Frontal cortex (tissue), 4 donors: ENCODE data around the gene RPTOR. TPM values are rescaled to one million over a fixed set of nuclear protein-coding genes. Genes with fewer than 3 reads are reported as not detected.
"Not testable (repeated sequence)": the region's sequence is repeated elsewhere in the genome, so short reads cannot be mapped to it uniquely, and the experiment has no call there.

Experiments
- DNase-seq, 2 donors: peaks; one replicate each; pipeline ENCODE4 v3.0.0; 2012; ENCODE audit warnings: low spot score in 2 of 2
- FAIRE-seq: peaks from 2 replicates; lab custom pipeline; 2012; peaks lifted over from hg19 to GRCh38; lab: Jason Lieb, UNC
- total RNA-seq: library from RNA; depleted of rRNA; stranded (reverse); fragments of >200 nt; gene quantifications from one replicate; pipeline ENCODE4 v1.2.3, GENCODE V29; 2014
- donor health status: control.
- donor health status: control.
- donor health status: control.

RPTOR gene
- total RNA-seq, 1 donor from 2014 or later, result 12.2 TPM

DNA sequence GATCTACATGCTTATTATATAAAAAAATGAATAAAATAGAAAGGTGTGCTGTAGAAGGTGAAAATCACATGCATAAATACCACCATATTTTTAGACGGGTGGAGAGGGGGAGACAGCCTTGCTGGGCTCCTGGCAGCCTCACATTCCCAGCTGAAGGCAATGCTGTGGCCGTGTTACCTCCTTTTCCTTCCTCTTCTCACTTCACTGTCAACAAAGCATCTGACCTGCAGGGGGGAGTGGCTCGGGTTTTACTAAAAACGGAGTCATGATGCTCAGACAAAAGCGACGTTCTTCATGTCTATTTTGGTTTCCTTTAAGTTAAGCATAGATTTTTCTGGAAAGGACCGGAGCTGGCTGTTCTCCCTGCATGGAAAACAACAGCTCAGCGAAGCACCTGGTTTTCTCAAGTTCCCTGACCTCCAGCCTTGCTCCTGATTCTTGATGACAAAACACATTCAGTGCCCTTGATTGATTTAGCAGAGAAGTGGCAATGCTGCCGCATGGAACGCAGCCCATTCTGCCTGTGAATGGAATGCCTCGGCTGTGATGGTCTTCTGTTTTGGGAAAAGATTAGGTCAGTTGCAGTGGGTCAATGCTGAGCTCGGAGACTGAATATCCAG, 5.5 kb upstream of the RPTOR start:
- no peak for FAIRE-seq
- no peak for DNase-seq

DNA sequence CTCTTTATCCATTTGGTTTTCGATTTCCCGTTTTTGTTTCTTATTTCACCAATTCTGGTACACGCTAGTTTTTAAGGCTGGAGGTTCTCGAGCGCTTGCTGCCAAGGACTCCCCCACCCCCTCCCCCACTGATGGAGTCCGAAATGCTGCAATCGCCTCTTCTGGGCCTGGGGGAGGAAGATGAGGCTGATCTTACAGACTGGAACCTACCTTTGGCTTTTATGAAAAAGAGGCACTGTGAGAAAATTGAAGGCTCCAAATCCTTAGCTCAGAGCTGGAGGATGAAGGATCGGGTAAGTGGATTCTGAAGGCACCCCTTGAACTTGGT, 825 bp downstream of the RPTOR start:
- FAIRE-seq (no peak), DNase-seq (no peak)

DNA sequence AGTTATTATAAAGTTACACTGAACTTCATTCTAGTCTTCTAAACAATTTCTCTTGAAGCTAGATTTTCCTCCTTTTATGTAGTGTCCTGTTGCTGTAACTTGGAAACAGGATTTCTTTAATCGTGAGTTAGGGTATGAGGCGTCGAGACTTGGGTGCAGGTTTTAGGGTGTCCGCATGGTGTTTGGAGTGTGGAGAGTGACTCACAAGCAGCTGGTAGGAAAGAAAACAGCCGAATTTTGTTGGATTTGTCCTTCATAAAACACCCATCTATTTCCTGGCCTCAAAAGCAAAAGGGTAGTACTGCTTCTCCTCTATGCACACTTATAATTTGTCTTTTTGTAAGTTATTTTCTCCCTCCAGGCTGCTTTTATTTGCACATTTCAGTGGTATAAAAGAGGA, 1.6 kb downstream of the RPTOR start:
- no peak for DNase-seq
- no peak for FAIRE-seq

GRCh38 chr17:80552523-80552922, 7.9 kb downstream of the RPTOR start:
- no peak for DNase-seq
- no peak for FAIRE-seq

GRCh38 chr17:80555266-80555665, 10.6 kb downstream of the RPTOR start:
- no peak for DNase-seq
- no peak for FAIRE-seq

GRCh38 chr17:80558046-80558445, 13.4 kb downstream of the RPTOR start:
- no peak for FAIRE-seq
- no peak for DNase-seq

DNA sequence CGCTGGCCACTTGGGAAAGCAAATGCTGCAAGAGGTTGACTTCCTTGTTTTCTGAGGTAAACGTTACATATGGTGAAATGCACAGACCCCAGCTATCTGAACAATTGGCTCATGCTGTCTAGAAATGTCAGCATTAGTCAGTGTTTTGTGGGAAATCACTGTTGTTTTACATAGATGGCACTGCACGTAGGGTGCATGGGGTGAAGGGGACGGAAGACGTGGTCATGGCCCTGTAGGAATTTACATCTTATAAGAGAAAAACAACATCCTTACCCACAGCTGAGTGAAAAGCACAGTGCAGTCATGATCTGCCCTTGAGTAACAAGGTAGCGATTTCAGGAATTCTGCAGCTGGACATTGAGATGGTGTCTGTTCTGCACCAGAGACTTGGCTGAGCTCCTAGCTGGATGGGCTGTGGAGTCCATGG, 15.2 kb downstream of the RPTOR start:
- FAIRE-seq (no peak), DNase-seq (no peak)

- DNase-seq (no peak), FAIRE-seq (no peak)
Measured at GRCh38 chr17:80561541-80562114, 17.0 kb downstream of the RPTOR start.

- no peak for FAIRE-seq
- DNase-seq, result no peak
Measured at GRCh38 chr17:80564545-80564944, 19.9 kb downstream of the RPTOR start.

- DNase-seq (no peak), FAIRE-seq (no peak)
Measured at GRCh38 chr17:80565343-80566053, 20.9 kb downstream of the RPTOR start.

DNA sequence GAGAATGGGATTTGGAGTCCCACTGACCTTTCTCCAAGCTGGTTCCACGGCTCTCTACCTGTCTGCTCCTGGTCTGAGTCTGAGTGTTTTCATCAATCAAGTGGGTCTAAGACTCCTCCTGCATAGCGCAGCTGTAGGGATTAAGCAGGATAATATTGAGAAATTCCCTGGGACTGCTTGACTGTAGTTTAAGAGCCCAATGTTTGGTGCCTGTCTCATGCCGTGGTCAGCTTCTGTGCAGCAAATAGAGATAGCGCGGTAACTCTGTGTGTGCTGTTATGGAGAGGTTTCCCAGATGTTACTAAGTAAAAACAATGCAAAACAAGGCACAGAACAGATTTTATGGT, 21.4 kb downstream of the RPTOR start:
- FAIRE-seq, result no peak

DNA sequence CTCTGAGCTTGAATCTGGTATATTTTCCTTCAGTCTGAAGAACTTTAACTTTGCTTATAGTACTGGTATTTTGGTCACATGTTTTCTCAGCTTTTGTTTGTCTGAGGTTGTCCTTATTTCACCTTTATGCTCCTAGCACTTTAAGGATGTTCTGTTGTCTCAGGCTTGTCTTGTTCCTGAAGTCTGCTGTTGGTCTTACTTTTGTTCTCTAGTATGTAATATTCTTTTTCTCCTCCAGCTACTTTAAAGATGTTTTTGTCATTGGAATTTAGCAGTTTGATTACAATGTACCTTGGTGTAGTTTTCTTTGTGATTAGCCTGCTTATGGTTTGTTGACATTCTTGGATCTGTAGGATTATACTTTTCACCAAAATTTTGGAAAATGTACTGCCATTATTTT, 23.6 kb downstream of the RPTOR start:
- FAIRE-seq, result no peak
- DNase-seq, result no peak

More for the DNA sequence above, 21.4 kb downstream of the RPTOR start:
- DNase-seq, result no peak

GRCh38 chr17:80569924-80570323, 25.3 kb downstream of the RPTOR start:
- FAIRE-seq, result no peak
- no peak for DNase-seq

DNA sequence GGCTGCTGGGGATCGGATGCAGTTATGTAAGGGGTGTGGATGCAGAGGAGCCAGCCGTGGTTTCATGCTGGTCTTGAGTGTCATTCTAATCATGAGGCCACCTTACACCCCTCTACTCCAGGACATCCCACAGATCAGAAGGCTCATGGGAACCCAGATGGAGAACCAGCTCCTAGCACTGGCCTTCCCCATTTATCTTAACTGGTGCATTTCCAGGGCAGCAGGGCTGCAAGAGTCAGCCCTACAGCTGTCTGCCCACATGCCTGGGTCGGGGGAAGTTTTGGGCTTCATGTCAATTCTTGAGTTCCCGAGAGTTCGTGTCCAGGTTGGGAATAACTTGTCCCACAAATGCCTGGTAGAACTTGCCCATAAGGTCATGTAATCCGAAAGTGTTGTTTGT, 29.1 kb downstream of the RPTOR start:
- FAIRE-seq (no peak), DNase-seq (no peak)

GRCh38 chr17:80574496-80574895, 29.9 kb downstream of the RPTOR start:
- DNase-seq, result no peak
- no peak for FAIRE-seq

DNA sequence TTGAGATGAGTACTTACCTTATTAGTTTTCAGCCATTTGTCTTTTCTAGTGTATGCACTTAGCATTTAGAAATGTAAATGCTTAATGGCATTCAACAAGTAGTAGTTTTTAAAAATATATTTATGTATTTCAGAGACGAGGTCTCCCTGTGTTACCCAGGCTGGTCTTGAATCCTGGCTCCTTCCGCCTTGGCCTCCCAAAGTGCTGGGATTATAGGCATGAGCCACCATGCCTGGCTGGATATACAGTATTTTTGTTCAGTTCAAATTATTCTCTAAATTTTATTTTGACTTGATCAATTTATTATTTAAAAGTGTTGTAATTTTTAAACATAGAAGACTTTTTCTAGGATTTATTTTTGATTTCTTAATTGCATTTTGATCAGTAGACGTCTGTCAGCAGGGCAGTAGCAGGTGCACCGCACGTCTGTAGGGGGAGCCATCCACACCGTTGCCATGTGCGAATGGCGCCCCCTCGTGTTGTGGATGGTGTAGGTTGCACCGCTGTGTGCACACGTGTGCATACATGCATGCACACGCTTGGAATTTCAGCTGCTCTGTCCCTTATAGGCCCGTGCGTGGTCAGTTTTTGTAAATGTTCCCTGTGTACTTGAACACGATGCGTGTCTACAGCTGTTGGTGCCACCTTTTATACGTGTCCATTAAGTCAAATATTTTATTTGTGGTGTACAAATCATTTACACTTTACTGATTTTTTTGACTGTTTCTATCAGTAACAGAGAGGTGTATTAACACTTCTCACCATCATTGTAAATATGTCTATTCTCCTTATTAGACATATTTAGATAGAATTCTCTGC, 30.6 kb downstream of the RPTOR start:
- FAIRE-seq, result no peak
- peak in 1 of 2 donors; percentile 49 for DNase-seq

- no peak for DNase-seq
- no peak for FAIRE-seq
Measured at GRCh38 chr17:80577876-80578570, 33.4 kb downstream of the RPTOR start.

DNA sequence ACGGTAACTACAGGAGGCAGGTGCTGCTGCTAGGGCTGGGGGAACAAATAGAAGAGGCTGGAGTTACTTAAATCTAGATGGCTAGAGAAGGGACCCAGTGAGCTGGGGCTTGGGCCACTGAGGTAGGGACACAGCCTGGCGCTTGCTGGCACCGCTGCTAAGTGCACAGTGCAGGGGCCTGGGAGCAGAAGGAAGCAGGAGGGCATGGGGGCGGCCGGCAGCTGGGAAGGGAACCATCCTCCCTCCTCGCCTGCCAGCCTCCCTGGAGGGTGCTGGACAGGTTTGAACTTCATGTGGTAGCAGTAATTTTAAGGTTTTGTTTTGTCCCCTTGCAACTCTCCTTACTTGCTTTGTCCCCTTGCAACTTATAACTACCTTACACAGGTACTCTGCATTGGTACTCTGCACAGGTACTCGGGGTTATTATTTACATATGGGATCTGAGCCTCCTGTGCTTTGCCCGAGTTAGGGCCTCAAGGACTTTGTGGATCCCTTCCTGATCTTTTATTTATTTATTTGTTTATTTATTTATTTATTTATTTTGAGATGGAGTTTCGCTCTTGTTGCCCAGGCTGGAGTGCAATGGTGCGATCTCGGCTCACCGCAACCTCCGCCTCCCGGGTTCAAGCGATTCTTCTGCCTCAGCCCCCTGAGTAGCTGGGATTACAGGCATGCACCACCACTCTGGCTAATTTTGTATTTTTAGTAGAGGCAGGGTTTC, 34.2 kb downstream of the RPTOR start:
- DNase-seq, result not testable (repeated sequence)

DNA sequence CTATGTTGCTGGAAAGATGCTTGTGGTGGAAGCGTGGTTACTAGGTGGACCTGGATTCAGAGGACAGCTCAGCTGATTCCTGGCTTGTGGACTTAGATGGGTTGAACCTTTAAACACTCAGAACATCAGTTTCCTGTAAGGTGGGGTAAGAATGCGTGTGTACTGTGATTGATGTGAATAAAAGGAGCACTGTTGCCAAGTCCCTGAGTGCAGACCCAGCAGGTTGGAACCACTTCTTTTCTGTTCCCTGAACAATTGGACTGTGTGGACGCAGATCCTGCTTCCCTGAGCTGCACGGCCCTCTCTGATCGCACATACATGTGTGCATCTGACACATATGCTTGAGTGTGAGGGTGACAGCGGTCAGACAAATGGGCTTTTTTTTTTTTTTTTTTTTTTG, 37.5 kb downstream of the RPTOR start:
- DNase-seq, result no peak
- FAIRE-seq, result no peak

More for the DNA sequence above, 34.2 kb downstream of the RPTOR start:
- FAIRE-seq, result not testable (repeated sequence)
